GM20431 (cell line): ENCODE results near the gene ERV3-1.
"Not testable (repeated sequence)": the region's sequence is repeated elsewhere in the genome, so short reads cannot be mapped to it uniquely, and the experiment has no call there.

Experiments used
- in situ Hi-C: fragments of 300-500 bp; cut with MseI, MboI; formaldehyde crosslinking; loops from one replicate; pipeline ENCODE4 v1.15.0; 2020; ENCODE audit warnings: low sequenced_read_pairs; ENCODE audit not compliant: unreplicated experiment

The ERV3-1 gene

GRCh38 chr7:65001291-65001814, 5.1 kb downstream of the ERV3-1 start:
- in situ Hi-C loops, result no loop called here

GRCh38 chr7:64999165-65000004, 7.1 kb downstream of the ERV3-1 start:
- in situ Hi-C loops, result no loop called here

GRCh38 chr7:64998865-64999164, 7.7 kb downstream of the ERV3-1 start:
- in situ Hi-C loops, result no loop called here

- in situ Hi-C loops, result no loop called here
Observed at GRCh38 chr7:64997927-64998391, 8.5 kb downstream of the ERV3-1 start.

- in situ Hi-C loops, result no loop called here
Observed at GRCh38 chr7:64997164-64997908, 9.2 kb downstream of the ERV3-1 start.

- in situ Hi-C loops, result no loop called here
Observed at GRCh38 chr7:64996305-64996704, 10.2 kb downstream of the ERV3-1 start.

- in situ Hi-C loops, result no loop called here
Observed at GRCh38 chr7:64993901-64994300, 12.6 kb downstream of the ERV3-1 start.

GRCh38 chr7:64992971-64993370, 13.5 kb downstream of the ERV3-1 start:
- in situ Hi-C loops, result no loop called here

GRCh38 chr7:64990936-64991335, 15.6 kb downstream of the ERV3-1 start, which contains the start of gene ZNF117:
ZNF117 (minus strand) TSS chr7:64991036.
- in situ Hi-C loops, result no loop called here

GRCh38 chr7:64990216-64990615, 16.3 kb downstream of the ERV3-1 start:
- in situ Hi-C loops, result no loop called here

GRCh38 chr7:64978497-64979203, 27.8 kb downstream of the ERV3-1 start:
- in situ Hi-C loops, result no loop called here

- in situ Hi-C loops, result no loop called here
Observed at GRCh38 chr7:64965594-64965993, 40.9 kb downstream of the ERV3-1 start.

- in situ Hi-C loops, result no loop called here
Observed at GRCh38 chr7:64959072-64959747, 47.3 kb downstream of the ERV3-1 start.

GRCh38 chr7:64951250-64951848, 55.1 kb downstream of the ERV3-1 start:
- in situ Hi-C loops, result no loop called here

GRCh38 chr7:64950673-64951072, 55.8 kb downstream of the ERV3-1 start:
- in situ Hi-C loops, result not testable (repeated sequence)

GRCh38 chr7:64948774-64949173, 57.7 kb downstream of the ERV3-1 start:
- in situ Hi-C loops, result loop anchor here (25.0 kb wide), 1 partner anchor 289 kb away; no protein-coding TSS in a partner anchor

- in situ Hi-C loops, result loop anchor here (25.0 kb wide), 1 partner anchor 290 kb away; no protein-coding TSS in a partner anchor
Observed at GRCh38 chr7:64947252-64948000, 59.1 kb downstream of the ERV3-1 start.

- in situ Hi-C loops, result loop anchor here (25.0 kb wide), 1 partner anchor 291 kb away; no protein-coding TSS in a partner anchor
Observed at GRCh38 chr7:64946772-64947171, 59.7 kb downstream of the ERV3-1 start.
